Urinary bladder (tissue), 4 donors: ENCODE results near the gene SPEF1. TPM values are rescaled to one million over a fixed set of nuclear protein-coding genes. Genes with fewer than 3 reads are reported as not detected.

Experiments used
- DNase-seq: peaks from one replicate; pipeline ENCODE4 v3.0.0-alpha.2; 2015; ENCODE audit errors: extremely low spot score
- H3K27ac ChIP-seq: one replicate; pipeline ENCODE4 v1.5.1; 2013; ENCODE audit warnings: low read depth, mild to moderate bottlenecking, moderate library complexity
- H3K36me3 ChIP-seq: one replicate; pipeline ENCODE4 v1.6.1; 2013; ENCODE audit warnings: mild to moderate bottlenecking, moderate library complexity; ENCODE audit not compliant: insufficient read depth
- H3K4me1 ChIP-seq: one replicate; pipeline ENCODE4 v1.6.1; 2013; ENCODE audit warnings: mild to moderate bottlenecking, moderate library complexity; ENCODE audit not compliant: insufficient read depth
- H3K4me3 ChIP-seq: one replicate; pipeline ENCODE4 v1.5.1; 2013; ENCODE audit warnings: low read depth, low read length
- WGBS: extraction: QIAGEN DNeasy Blood & Tissue Kit; methylation state at CpG from one replicate; pipeline ENCODE4 v1.1.7; 2013; 5-methylcytosine and 5-hydroxymethylcytosine counted together
- polyA plus RNA-seq: library from polyadenylated mRNA; stranded (reverse); fragments of 200-250 nt; gene quantifications from one replicate; pipeline ENCODE4 v1.2.3, GENCODE V29; 2013
- total RNA-seq: library from RNA; depleted of rRNA; stranded (reverse); fragments of >200 nt; gene quantifications from one replicate; pipeline ENCODE4 v1.2.3, GENCODE V29; 2014
- donor health status: healthy with polysubstance abuse.
- donor health status: healthy.

Gene SPEF1
- total and polyA plus RNA-seq, 2 donors = 0.16 TPM; not detected in 1

- WGBS = 83% methylated on average over 4 of the region's 4 CpGs
- no peaks in the 10 kb centered on the region for H3K4me1 ChIP-seq
- H3K27ac ChIP-seq = no peak overlapping the region
- DNase-seq = no peak
- no peaks in the 10 kb centered on the region for H3K36me3 ChIP-seq
- no peak overlapping the region for H3K4me3 ChIP-seq
These were observed 45.5 kb downstream of the SPEF1 start for GRCh38 chr20:3735768-3736167.

DNA sequence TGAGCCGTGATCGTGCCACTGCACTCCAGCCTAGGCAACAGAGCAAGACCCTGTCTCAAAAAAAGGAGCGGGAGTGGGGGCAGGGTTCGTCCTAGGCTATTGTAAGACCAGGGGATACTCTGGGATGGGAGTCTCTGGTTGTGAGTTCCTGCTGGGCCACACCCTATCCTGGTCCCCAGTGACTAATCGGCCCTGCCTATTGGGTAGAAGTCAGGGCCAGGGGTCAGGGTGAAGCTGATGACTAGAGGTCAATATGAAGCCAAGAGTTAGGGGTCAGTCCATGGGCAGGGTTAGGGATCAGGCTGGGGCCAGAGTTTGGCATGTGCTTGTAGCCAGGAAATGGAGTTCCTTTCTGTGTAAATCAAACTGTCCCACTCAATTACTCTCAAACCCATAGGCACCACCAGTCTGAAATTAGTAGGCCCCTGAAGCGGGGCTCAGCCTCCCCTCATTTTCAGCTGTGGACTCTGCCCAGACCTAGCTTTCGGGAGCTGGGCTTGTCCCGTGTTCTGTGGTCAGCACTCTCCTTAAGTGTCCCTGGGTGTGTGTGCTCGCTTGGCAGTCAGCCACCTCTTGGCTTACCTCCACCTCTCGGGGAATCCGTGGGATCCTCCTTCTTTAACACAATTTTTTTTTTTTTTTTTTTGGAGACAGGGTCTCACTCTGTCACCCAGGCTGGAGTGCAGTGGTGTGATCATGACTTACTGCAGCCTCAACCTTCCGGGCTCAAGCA, 47.0 kb downstream of the SPEF1 start:
- H3K36me3 ChIP-seq = no peaks in the 10 kb centered on the region
- no peak overlapping the region for H3K4me3 ChIP-seq
- WGBS = 60% methylated on average over 12 of the region's 12 CpGs

DNA sequence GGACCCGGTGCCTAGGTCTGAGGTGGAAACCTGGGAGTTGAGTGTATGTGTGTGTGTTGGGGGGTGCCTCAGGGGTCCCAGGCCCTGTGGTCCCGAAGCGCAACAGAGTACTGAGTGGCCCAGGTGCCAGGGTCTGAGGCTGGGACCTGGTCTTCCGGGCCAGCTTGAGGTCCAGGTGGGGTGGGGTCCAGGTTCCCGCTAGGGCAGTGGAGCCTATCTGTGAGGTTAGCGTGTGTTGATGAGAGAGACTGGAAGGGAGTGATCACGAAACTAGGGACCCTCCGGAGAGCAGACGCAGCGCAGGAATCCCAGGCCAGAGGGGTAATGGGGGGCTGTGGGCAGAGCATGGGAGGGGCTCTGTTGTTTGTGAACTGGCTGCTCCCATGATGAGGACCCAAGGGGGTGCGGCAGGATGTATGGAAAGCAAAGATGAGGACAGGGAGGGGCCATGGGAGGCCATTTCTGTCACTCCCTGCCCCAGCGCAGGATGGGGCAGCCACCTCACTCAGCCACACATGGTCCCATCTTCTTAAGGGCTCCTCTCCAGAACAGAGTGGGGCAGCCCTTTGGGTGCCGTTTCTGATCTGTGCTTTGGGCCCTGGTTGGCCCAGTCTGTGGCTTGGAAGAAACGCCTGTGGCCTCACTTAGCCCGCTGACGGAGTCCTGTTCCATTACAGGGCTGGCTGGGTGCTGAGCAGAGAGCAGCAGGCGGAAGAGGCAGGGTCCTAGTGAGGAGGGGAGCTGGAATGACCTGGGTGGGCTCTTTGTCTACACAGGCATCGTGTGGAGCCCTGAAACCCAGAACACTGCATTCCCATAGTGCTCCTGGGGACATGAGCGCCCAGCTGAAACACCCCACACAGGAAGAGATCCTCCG, 47.9 kb downstream of the SPEF1 start:
- Histone ChIP-seq H3K4me1 (no peaks in the 10 kb centered on the region), H3K4me3 (peak overlapping the region; percentile 27), H3K27ac (no peak overlapping the region), H3K36me3 (no peaks in the 10 kb centered on the region)
- WGBS = 75% methylated on average over 20 of the region's 20 CpGs
- no peak for DNase-seq

More for the DNA sequence above, 47.0 kb downstream of the SPEF1 start:
- no peak overlapping the region for H3K27ac ChIP-seq
- DNase-seq = no peak
- no peaks in the 10 kb centered on the region for H3K4me1 ChIP-seq

DNA sequence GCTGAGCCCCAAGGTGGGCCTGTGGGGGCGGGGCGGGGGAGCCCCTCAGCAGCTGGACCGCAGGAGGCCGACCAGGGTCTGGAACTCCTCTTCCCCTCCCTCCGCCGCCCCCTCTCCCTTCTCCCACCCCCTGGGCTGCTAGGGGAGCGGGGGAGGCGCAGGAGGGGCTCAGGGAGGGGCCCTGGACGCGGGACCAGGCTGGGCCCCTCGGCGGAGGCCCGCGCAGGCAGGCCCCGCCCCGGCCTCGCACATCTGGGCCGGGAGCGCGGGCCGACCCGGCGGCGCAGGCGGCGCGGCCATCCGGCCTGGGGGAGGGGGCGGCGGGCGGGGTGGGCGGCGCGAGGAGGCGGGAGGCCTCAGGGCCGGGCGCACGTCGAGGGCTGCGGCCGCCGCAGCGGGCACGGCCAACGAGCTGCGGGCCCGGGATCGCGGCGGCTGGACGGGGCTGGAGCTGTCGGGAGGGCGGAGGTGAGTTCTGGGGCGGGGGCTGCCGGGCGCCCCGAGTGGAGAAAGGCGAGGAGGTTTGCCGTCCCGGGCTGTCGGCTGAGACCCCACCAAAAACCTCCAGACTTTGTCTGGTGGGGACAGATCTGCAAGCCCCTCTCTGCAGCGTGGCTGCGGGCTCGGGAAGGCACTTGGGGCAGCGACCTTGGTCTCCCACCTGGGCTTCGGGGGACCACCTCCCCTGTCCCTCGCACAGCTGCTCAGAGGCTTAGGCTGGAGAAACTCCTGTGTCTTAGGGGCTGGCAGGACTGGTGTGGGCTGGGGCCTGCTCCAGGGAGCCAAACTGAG, 48.7 kb downstream of the SPEF1 start, which contains the start of gene HSPA12B:
HSPA12B (plus strand) TSS at position 359 of the 792 bp plus-strand sequence. CDS start 5,990 bp downstream, outside the sequence.
- no peak for DNase-seq
- WGBS = 9% methylated on average over 67 of the region's 67 CpGs

GRCh38 chr20:3731944-3732326, 49.3 kb downstream of the SPEF1 start:
- H3K36me3 ChIP-seq = no peaks in the 10 kb centered on the region
- no peak overlapping the region for H3K27ac ChIP-seq
- 73% methylated on average over 16 of the region's 16 CpGs for WGBS
- no peak overlapping the region for H3K4me3 ChIP-seq
- DNase-seq = no peak
- H3K4me1 ChIP-seq = no peaks in the 10 kb centered on the region

More for the DNA sequence above, 48.7 kb downstream of the SPEF1 start, which contains the start of gene HSPA12B:
- no peaks in the 10 kb centered on the region for H3K36me3 ChIP-seq
- H3K27ac ChIP-seq = no peak within 1 kb of the TSS
- no peaks in the 10 kb centered on the region for H3K4me1 ChIP-seq
- H3K4me3 ChIP-seq = peak within 1 kb of the TSS; percentile 27

GRCh38 chr20:3730803-3731672, 50.2 kb downstream of the SPEF1 start:
- DNase-seq = no peak
- Histone ChIP-seq H3K27ac (no peak overlapping the region), H3K4me3 (no peak overlapping the region), H3K36me3 (no peaks in the 10 kb centered on the region), H3K4me1 (no peaks in the 10 kb centered on the region)
- 89% methylated on average over 12 of the region's 12 CpGs for WGBS

DNA sequence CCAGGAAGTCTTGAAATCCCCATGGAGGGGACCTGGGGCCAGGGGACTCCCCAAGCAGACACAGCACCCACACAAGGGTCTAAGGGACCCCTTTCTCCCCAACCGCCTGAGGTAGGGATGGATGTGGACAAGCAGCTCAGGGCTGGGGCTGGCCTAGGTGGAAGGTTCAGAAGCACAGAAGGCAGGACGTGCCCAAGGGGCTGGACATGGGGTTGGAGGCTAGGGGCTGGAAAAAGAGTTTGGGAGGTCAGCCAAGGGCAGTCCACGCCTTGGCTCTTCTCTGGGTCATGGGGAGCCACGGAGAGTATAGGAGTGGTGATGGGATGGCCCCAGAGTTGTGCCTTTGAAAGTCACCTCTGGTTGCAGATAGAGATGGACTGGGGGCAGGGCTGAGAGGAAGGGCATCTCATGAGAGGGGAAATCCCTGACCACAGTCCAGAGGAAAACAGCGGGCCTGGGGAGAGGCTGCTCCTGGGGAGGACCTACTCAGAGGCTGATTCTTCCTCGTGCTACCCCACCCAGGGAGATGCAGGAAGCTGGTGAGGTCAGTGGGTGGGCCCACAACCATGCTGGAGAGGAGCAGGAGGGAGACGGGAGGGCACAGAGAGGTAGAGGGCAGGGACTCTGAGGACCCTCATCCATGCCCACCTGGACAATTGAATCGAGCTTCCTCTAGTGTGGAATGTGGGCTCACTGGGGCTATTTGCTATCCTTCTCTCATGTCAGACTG, 51.3 kb downstream of the SPEF1 start:
- Histone ChIP-seq H3K4me3 (no peak overlapping the region), H3K36me3 (no peaks in the 10 kb centered on the region), H3K4me1 (no peaks in the 10 kb centered on the region), H3K27ac (no peak overlapping the region)
- 78% methylated on average over 8 of the region's 8 CpGs for WGBS
- DNase-seq = no peak

GRCh38 chr20:3729378-3729777, 51.9 kb downstream of the SPEF1 start:
- WGBS = 95% methylated on average over 6 of the region's 6 CpGs
- H3K4me1 ChIP-seq = no peaks in the 10 kb centered on the region
- H3K36me3 ChIP-seq = no peaks in the 10 kb centered on the region
- H3K4me3 ChIP-seq = no peak overlapping the region
- no peak for DNase-seq
- H3K27ac ChIP-seq = no peak overlapping the region

- 81% methylated on average over 3 of the region's 3 CpGs for WGBS
- Histone ChIP-seq H3K4me1 (no peaks in the 10 kb centered on the region), H3K27ac (no peak overlapping the region), H3K36me3 (no peaks in the 10 kb centered on the region), H3K4me3 (no peak overlapping the region)
- no peak for DNase-seq
These were observed 52.4 kb downstream of the SPEF1 start for GRCh38 chr20:3728876-3729275.

GRCh38 chr20:3728354-3728753, 52.9 kb downstream of the SPEF1 start:
- H3K27ac ChIP-seq = no peak overlapping the region
- H3K4me1 ChIP-seq = no peaks in the 10 kb centered on the region
- no peak for DNase-seq
- no peaks in the 10 kb centered on the region for H3K36me3 ChIP-seq
- H3K4me3 ChIP-seq = no peak overlapping the region
- WGBS = 88% methylated on average over 5 of the region's 5 CpGs
